CD1c-positive myeloid dendritic cell (primary cell): ENCODE data around the gene PSMB10.
"Not testable (repeated sequence)": the region's sequence is repeated elsewhere in the genome, so short reads cannot be mapped to it uniquely, and the experiment has no call there.

Experiments used
- DNase-seq: peaks from one replicate; pipeline ENCODE4 v3.0.0-alpha.2; 2016; ENCODE audit errors: extremely low spot score

The PSMB10 gene

GRCh38 chr16:67936124-67936879 is at the start of gene PSMB10:
Gene PSMB10 (minus strand): TSS chr16:67936850. CDS start chr16:67936749, 101 bp downstream.
- peak; percentile 14 for DNase-seq

- no peak for DNase-seq
These were observed 45.5 kb upstream of the PSMB10 start for GRCh38 chr16:67982011-67982696.

- DNase-seq = no peak
These were observed 43.5 kb upstream of the PSMB10 start, which contains the start of gene DPEP3 for GRCh38 chr16:67979955-67980678. Gene DPEP3 (minus strand): TSS chr16:67980499. CDS start chr16:67980380, 119 bp downstream.

- no peak for DNase-seq
These were observed 41.0 kb upstream of the PSMB10 start for GRCh38 chr16:67977469-67978227.

GRCh38 chr16:67977005-67977404 is 40.4 kb upstream of the PSMB10 start:
- no peak for DNase-seq

- no peak for DNase-seq
These were observed 39.6 kb upstream of the PSMB10 start for GRCh38 chr16:67976205-67976604.

GRCh38 chr16:67975321-67976105 is 38.9 kb upstream of the PSMB10 start:
- no peak for DNase-seq

- not testable (repeated sequence) for DNase-seq
These were observed 35.6 kb upstream of the PSMB10 start for GRCh38 chr16:67972285-67972684.

GRCh38 chr16:67971111-67971510 is 34.5 kb upstream of the PSMB10 start:
- no peak for DNase-seq

- no peak for DNase-seq
These were observed 32.8 kb upstream of the PSMB10 start for GRCh38 chr16:67969254-67970039.

GRCh38 chr16:67968400-67969253 is 32.0 kb upstream of the PSMB10 start, which contains the start of gene SLC12A4:
Gene SLC12A4 (minus strand): TSS chr16:67968637. CDS start chr16:67968553, 84 bp downstream.
- peak; percentile 81 for DNase-seq

GRCh38 chr16:67967958-67968399 is 31.3 kb upstream of the PSMB10 start:
- peak; percentile 49 for DNase-seq

- no peak for DNase-seq
These were observed 30.7 kb upstream of the PSMB10 start for GRCh38 chr16:67967183-67967957.

GRCh38 chr16:67966549-67967182 is 30.0 kb upstream of the PSMB10 start:
- peak; percentile 5 for DNase-seq

GRCh38 chr16:67965668-67966548 is 29.3 kb upstream of the PSMB10 start:
- no peak for DNase-seq

GRCh38 chr16:67964477-67965131 is 28.0 kb upstream of the PSMB10 start:
- DNase-seq = no peak
